H9 (cell line): ENCODE data around the gene REXO4. TPM values are rescaled to one million over a fixed set of nuclear protein-coding genes. Genes with fewer than 3 reads are reported as not detected.

Source experiments
- DNase-seq: peaks from one replicate; pipeline ENCODE4 v3.0.0-alpha.2; 2017
- H2AFZ ChIP-seq: one replicate; pipeline ENCODE4 v1.6.1; 2013; ENCODE audit warnings: mild to moderate bottlenecking, low read length, control low read depth, moderate library complexity
- H2AK5ac ChIP-seq: 2 replicates; pipeline ENCODE4 v1.6.1; 2013; ENCODE audit warnings: low read length, control low read depth, mixed read lengths; ENCODE audit not compliant: insufficient read length
- H2BK120ac ChIP-seq: one replicate; pipeline ENCODE4 v1.6.1; 2013; ENCODE audit warnings: low read depth, mild to moderate bottlenecking, low read length, control low read depth, inconsistent platforms; ENCODE audit not compliant: poor library complexity, severe bottlenecking
- H2BK12ac ChIP-seq: 2 replicates; pipeline ENCODE4 v1.6.1; 2013; ENCODE audit warnings: low read length, control low read depth, mixed read lengths, low read depth; ENCODE audit not compliant: insufficient read length
- H2BK15ac ChIP-seq: 2 replicates; pipeline ENCODE4 v1.6.1; 2013; ENCODE audit warnings: low read depth, low read length, control low read depth
- H2BK20ac ChIP-seq: one replicate; pipeline ENCODE4 v1.6.1; 2013; ENCODE audit warnings: low read depth, mild to moderate bottlenecking, low read length, control low read depth, inconsistent platforms; ENCODE audit not compliant: poor library complexity, severe bottlenecking
- H2BK5ac ChIP-seq: 2 replicates; pipeline ENCODE4 v1.6.1; 2013; ENCODE audit warnings: low read length, control low read depth, mixed read lengths; ENCODE audit not compliant: insufficient read length
- H3K14ac ChIP-seq: 2 replicates; pipeline ENCODE4 v1.6.1; 2013; ENCODE audit warnings: low read length, control low read depth; ENCODE audit not compliant: insufficient read depth
- H3K18ac ChIP-seq: 2 replicates; pipeline ENCODE4 v1.6.1; 2013; ENCODE audit warnings: low read depth, mild to moderate bottlenecking, mixed read lengths, low read length, control low read depth; ENCODE audit not compliant: insufficient read length
- H3K23ac ChIP-seq: 2 replicates; pipeline ENCODE4 v1.6.1; 2013; ENCODE audit warnings: low read length, control low read depth, mixed read lengths, low read depth; ENCODE audit not compliant: insufficient read length
- H3K23me2 ChIP-seq: 2 replicates; pipeline ENCODE4 v1.6.1; 2013; ENCODE audit warnings: low read depth, mild to moderate bottlenecking, mixed read lengths, low read length, control low read depth; ENCODE audit not compliant: insufficient read length, poor library complexity, severe bottlenecking
- H3K27ac ChIP-seq: 2 replicates; pipeline ENCODE4 v1.5.1; 2013; ENCODE audit warnings: low read length, control low read depth, mixed read lengths, low read depth; ENCODE audit not compliant: insufficient read length
- H3K27me3 ChIP-seq: 2 replicates; pipeline ENCODE4 v1.6.1; 2013; ENCODE audit warnings: low read length, control low read depth, inconsistent platforms; ENCODE audit not compliant: insufficient read depth
- H3K4ac ChIP-seq: 2 replicates; pipeline ENCODE4 v1.6.1; 2013; ENCODE audit warnings: low read depth, mild to moderate bottlenecking, control low read depth, inconsistent platforms, low read length, moderate library complexity
- H3K4me1 ChIP-seq: 2 replicates; pipeline ENCODE4 v1.6.1; 2013; ENCODE audit warnings: low read length, control low read depth, inconsistent platforms; ENCODE audit not compliant: insufficient read depth
- H3K4me2 ChIP-seq: 2 replicates; pipeline ENCODE4 v1.6.1; 2013; ENCODE audit warnings: low read length, control low read depth, mixed read lengths; ENCODE audit not compliant: insufficient read length, insufficient read depth
- H3K56ac ChIP-seq: 2 replicates; pipeline ENCODE4 v1.6.1; 2013; ENCODE audit warnings: low read depth, mild to moderate bottlenecking, mixed read lengths, low read length, control low read depth; ENCODE audit not compliant: insufficient read length
- H3K79me1 ChIP-seq: 2 replicates; pipeline ENCODE4 v1.6.1; 2013; ENCODE audit warnings: low read depth, mild to moderate bottlenecking, moderate library complexity, low read length, control low read depth, inconsistent platforms; ENCODE audit not compliant: insufficient read depth, poor library complexity, severe bottlenecking
- H3K79me2 ChIP-seq: 2 replicates; pipeline ENCODE4 v1.6.1; 2013; ENCODE audit warnings: low read length, control low read depth, inconsistent platforms; ENCODE audit not compliant: insufficient read depth
- H3K9ac ChIP-seq: 2 replicates; pipeline ENCODE4 v1.6.1; 2013; ENCODE audit warnings: low read length, control low read depth, mixed read lengths; ENCODE audit not compliant: insufficient read length; ENCODE audit errors: extremely low read depth
- H3K9me3 ChIP-seq: one replicate; pipeline ENCODE4 v1.6.1; 2013; ENCODE audit warnings: low read depth, low read length, inconsistent platforms; ENCODE audit not compliant: control insufficient read depth
- H3T11ph ChIP-seq: one replicate; pipeline ENCODE4 v1.6.1; 2013; ENCODE audit warnings: mild to moderate bottlenecking, low read length, control low read depth, inconsistent platforms
- H4K20me1 ChIP-seq: one replicate; pipeline ENCODE4 v1.6.1; 2013; ENCODE audit not compliant: control insufficient read depth, insufficient read length, insufficient read depth
- H4K5ac ChIP-seq: 2 replicates; pipeline ENCODE4 v1.6.1; 2013; ENCODE audit warnings: low read depth, mild to moderate bottlenecking, mixed read lengths, low read length, control low read depth; ENCODE audit not compliant: insufficient read length
- H4K8ac ChIP-seq: replicated peaks from 2 replicates; pipeline ENCODE4 v1.6.1; 2013; ENCODE audit warnings: low read length, control low read depth, mixed read lengths, low read depth; ENCODE audit not compliant: insufficient read length
- H4K91ac ChIP-seq: 2 replicates; pipeline ENCODE4 v1.6.1; 2013; ENCODE audit warnings: low read depth, mild to moderate bottlenecking, moderate library complexity, mixed read lengths, low read length, control low read depth; ENCODE audit not compliant: insufficient read length
- H3K27ac Mint-ChIP-seq, 3 experiments: 2 replicates in 2 of 3; 3 replicates in 1 of 3; pipeline ENCODE4 v1.8.0; 2020 to 2021; ENCODE audit warnings: mixed read lengths in 3 of 3, mild to moderate bottlenecking in 1 of 3, moderate library complexity in 1 of 3
- H3K27me3 Mint-ChIP-seq: 2 replicates; pipeline ENCODE4 v1.8.0; 2021; ENCODE audit warnings: low read depth, mild to moderate bottlenecking, moderate library complexity, mixed read lengths
- H3K36me3 Mint-ChIP-seq, 3 experiments: 2 replicates in 2 of 3; 3 replicates in 1 of 3; pipeline ENCODE4 v1.8.0; 2020 to 2021; ENCODE audit warnings: low read depth in 3 of 3, mixed read lengths in 3 of 3; ENCODE audit not compliant: insufficient read depth in 1 of 3
- H3K4me1 Mint-ChIP-seq, 2 experiments: 2 replicates each; pipeline ENCODE4 v1.8.0; 2020; ENCODE audit warnings: mixed read lengths in 2 of 2
- H3K4me3 Mint-ChIP-seq, 2 experiments: 2 replicates in 1 of 2; 3 replicates in 1 of 2; pipeline ENCODE4 v1.8.0; 2020 to 2021; ENCODE audit warnings: mild to moderate bottlenecking in 2 of 2, mixed read lengths in 2 of 2, moderate library complexity in 1 of 2
- H3K9me3 Mint-ChIP-seq, 2 experiments: 2 replicates in 1 of 2; 3 replicates in 1 of 2; pipeline ENCODE4 v1.8.0; 2020; ENCODE audit warnings: mild to moderate bottlenecking in 2 of 2, mixed read lengths in 2 of 2, moderate library complexity in 1 of 2
- WGBS: extraction: QIAGEN DNeasy Blood & Tissue Kit; methylation state at CpG from one replicate; pipeline ENCODE4 v1.1.7; 2013; ENCODE audit warnings: missing lambda C conversion rate, low lambda C conversion rate, mixed read lengths; ENCODE audit not compliant: insufficient read length; ENCODE audit errors: extremely low coverage; 5-methylcytosine and 5-hydroxymethylcytosine counted together
- total RNA-seq: library from RNA; stranded (reverse); gene quantifications from 2 replicates; pipeline ENCODE4 v1.2.1, GENCODE V29; 2021
- TF ChIP-seq, protein P1 (sequence below): fragments of 200-600 bp; sonication (generic); conservative IDR thresholded peaks from 3 replicates; pipeline ENCODE4 v1.8.0; 2021; ENCODE audit warnings: antibody characterized with exemption, mild to moderate bottlenecking

REXO4 gene
- total RNA-seq, 1 experiment from 2014 or later, result 35.2 TPM

- Histone ChIP-seq H3K9ac (no peak overlapping the region), H2BK120ac (no peak overlapping the region), H2BK15ac (no peak overlapping the region), H3K56ac (no peak overlapping the region), H3K79me2 (no peaks in the 10 kb centered on the region; the same call in 1 of the 2 replicates), H3K23me2 (peaks cover 7% of the 10 kb centered on the region), H3K4ac (no peak overlapping the region), H2BK5ac (no peak overlapping the region), H3T11ph (no peak overlapping the region), H3K4me1 (no peaks in the 10 kb centered on the region), H4K5ac (no peak overlapping the region), H4K8ac (no peak overlapping the region), H2AFZ (no peak overlapping the region), H3K18ac (no peak overlapping the region), H3K27me3 (peaks cover 2% of the 10 kb centered on the region; the same call in 1 of the 2 replicates), H3K14ac (no peak overlapping the region), H3K27ac (no peak overlapping the region), H3K23ac (no peak overlapping the region), H4K20me1 (no peaks in the 10 kb centered on the region), H4K91ac (no peak overlapping the region), H3K9me3 (no peaks in the 10 kb centered on the region), H2BK12ac (no peak overlapping the region), H3K4me2 (peak overlapping the region; percentile 40), H2BK20ac (no peak overlapping the region), H2AK5ac (no peak overlapping the region), H3K79me1 (no peaks in the 10 kb centered on the region)
- Mint-ChIP-seq H3K27ac (no peak overlapping the region), H3K36me3 (peaks cover 0 to 12% (median 7%) of the 10 kb centered on the region in 3 experiments; a peak in 6 of 7 replicates), H3K27me3 (peaks cover 24% of the 10 kb centered on the region), H3K4me1 (peaks cover 7% of the 10 kb centered on the region in 2 experiments; a peak in 3 of 4 replicates), H3K4me3 (peak overlapping the region; percentile 61 to 78), H3K9me3 (peaks cover 4 to 7% of the 10 kb centered on the region in 2 experiments; a peak in 4 of 5 replicates)
- DNase-seq, result peak; percentile 64
- WGBS, result no CpG with 5 or more reads among the region's 18 CpGs
- TF ChIP-seq, protein P1, sequence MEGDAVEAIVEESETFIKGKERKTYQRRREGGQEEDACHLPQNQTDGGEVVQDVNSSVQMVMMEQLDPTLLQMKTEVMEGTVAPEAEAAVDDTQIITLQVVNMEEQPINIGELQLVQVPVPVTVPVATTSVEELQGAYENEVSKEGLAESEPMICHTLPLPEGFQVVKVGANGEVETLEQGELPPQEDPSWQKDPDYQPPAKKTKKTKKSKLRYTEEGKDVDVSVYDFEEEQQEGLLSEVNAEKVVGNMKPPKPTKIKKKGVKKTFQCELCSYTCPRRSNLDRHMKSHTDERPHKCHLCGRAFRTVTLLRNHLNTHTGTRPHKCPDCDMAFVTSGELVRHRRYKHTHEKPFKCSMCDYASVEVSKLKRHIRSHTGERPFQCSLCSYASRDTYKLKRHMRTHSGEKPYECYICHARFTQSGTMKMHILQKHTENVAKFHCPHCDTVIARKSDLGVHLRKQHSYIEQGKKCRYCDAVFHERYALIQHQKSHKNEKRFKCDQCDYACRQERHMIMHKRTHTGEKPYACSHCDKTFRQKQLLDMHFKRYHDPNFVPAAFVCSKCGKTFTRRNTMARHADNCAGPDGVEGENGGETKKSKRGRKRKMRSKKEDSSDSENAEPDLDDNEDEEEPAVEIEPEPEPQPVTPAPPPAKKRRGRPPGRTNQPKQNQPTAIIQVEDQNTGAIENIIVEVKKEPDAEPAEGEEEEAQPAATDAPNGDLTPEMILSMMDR, result no peak
These were observed 11.4 kb upstream of the REXO4 start for GRCh38 chr9:133429214-133429613.
